Measurements from ENCODE around the gene C14orf119. TPM values are rescaled to one million over a fixed set of nuclear protein-coding genes. Genes with fewer than 3 reads are reported as not detected.

The C14orf119 gene
- polyA plus RNA-seq, 1 donor from 2014 or later: 68.7 TPM

DNA sequence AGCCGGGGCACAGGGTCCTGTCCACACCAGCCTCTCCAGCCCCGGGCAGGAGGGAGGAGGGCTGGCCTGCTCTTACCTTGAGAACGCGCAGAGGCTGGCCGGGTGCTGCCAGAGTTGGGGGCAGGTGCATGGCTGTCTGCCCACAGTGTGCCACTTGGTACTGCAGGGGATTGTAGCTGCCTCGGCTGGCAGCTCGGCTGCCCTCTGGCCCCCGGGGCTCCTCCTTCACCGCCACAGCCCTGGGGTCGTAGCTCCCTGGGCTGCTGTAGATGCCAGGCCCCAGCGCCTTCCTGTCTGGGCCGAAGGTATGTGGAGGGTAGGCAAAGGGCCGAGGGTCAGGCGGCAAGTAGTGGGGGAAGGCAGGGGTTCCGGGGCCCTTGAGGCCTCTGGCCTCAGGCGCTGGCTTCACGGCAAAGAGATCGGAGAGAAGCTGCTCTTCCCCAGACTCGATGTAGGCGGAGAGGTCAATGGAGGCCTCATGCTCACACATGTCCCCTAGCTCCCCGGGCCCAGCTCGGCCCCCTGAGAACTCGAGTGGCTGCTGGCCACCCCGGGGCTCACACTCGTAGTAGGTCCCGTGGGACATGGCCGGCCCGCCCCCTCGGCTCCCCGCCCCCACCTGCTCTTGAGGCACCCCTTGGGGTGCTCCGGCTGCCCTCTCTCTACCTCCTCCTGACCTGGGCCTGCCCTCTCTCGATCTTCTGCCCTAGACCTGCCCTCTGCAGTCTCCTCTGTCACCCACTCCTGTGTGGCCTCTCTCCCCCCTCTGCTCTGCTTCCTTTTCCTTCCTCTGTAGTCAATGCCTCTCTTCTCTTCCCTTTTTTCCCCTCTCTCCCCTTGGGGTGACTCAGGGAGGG, 23.4 kb downstream of the C14orf119 start, which contains the start of gene CEBPE:
Gene CEBPE (minus strand): TSS at position 750 of the 857 bp plus-strand sequence. CDS start 164 bp downstream, at position 586.
- H3K4me3 Mint-ChIP-seq: peak within 1 kb of the TSS; percentile 16 to 86 (median 62)
- H3K27ac Mint-ChIP-seq: peak within 1 kb of the TSS; percentile 80 to 94 (median 82)
- H3K4me1 Mint-ChIP-seq: peaks cover 23 to 39% (median 25%) of the 10 kb centered on the region in 3 donors

DNA sequence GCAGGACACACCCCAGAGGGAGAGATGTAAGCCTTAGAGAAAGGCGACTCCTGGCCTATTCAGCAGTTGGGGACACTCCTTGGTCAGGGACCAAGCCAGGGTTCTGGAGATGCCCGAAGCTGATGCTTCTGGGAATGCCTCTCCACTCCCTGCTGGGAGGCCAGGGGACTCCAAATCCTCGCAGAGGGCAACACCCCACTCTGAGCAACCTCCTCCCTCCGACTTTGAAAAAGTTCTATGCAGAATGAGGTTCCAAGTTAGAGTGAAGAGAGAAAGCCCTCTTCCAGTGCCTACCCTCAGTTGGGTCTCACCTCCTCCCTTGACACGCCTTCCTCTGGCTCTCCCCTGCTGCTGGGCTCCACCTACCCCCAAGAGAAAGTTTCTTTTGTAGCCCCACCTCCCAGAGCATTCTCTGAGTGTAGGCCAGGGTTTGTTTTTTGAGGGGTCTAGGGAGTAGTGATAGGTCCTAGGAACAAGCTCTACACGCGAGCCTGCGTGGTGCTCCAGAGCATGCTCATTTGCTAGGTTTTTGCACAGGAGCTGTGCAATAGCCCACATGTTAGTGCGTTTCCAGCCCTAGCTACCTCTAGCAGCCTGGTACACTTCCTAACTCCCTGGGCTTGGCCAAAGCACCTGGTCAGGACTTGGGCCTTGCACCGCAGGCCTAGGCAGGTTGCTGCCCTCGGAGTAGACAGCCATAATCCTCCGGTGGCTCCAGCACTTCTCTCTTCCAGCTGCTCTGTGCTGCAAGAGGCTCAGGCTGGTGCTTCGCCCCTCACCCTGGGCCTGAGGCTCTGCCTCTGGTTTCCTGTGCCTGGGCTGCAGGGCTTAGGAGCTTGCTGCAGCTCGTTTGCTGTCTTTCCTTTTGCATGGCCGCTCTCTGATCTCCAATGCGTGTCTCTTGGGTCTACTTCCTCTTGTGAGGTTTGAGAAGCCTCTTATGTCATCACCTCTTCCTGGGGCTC, 24.3 kb downstream of the C14orf119 start:
- Mint-ChIP-seq H3K4me1 (peaks cover 29 to 36% (median 29%) of the 10 kb centered on the region in 3 donors), H3K9me3 (no peaks in the 10 kb centered on the region), H3K36me3 (peaks cover 2% of the 10 kb centered on the region), H3K27ac (peak overlapping the region; percentile 80 to 94 (median 82)), H3K4me3 (peak overlapping the region; percentile 16 to 86 (median 62)), H3K27me3 (peaks cover 10% of the 10 kb centered on the region)

More for the DNA sequence above, 23.4 kb downstream of the C14orf119 start, which contains the start of gene CEBPE:
- Mint-ChIP-seq H3K27me3 (peaks cover 13% of the 10 kb centered on the region), H3K36me3 (peaks cover 2% of the 10 kb centered on the region), H3K9me3 (no peaks in the 10 kb centered on the region)

DNA sequence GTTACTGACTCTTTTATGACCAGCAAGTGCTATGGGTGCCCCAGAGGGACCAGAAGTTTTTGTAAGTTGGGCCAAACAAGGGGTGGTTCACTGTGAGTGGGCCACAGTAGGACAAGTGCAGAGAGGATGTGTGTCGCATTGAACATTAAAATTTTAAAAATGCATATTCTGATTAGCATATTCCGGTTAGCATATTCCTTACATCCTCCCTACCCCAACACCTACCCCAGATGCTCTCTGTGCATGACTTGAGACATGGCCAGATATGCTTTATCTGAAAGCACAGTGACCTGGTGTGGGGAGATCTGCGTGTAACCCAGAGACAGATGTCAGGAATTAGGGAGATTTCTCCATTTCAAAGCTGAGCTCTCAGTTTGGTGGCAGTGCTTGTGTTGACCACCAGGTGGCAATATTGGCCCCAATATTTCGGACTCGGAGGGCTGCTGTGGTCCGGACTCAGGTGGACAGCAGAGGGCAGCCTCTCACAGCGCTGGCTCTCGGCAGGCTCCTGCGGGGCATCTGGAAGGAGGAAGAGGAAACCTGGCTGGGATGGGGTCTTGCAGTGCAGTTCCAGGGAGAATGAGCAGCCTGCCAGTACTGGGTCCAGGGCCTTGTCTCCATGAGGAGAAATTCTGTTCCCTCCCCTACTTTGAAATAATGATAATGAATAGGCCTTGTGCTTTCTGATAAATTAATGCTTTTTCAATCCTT, 25.4 kb downstream of the C14orf119 start:
- H3K36me3 Mint-ChIP-seq: peaks cover 2% of the 10 kb centered on the region
- H3K9me3 Mint-ChIP-seq: no peaks in the 10 kb centered on the region
- peaks cover 29 to 34% (median 29%) of the 10 kb centered on the region in 3 donors for H3K4me1 Mint-ChIP-seq
- peaks cover 4% of the 10 kb centered on the region for H3K27me3 Mint-ChIP-seq
- H3K27ac Mint-ChIP-seq: peak overlapping the region; percentile 77 to 94 (median 82)
- peak overlapping the region; percentile 31 to 86 (median 79) for H3K4me3 Mint-ChIP-seq

DNA sequence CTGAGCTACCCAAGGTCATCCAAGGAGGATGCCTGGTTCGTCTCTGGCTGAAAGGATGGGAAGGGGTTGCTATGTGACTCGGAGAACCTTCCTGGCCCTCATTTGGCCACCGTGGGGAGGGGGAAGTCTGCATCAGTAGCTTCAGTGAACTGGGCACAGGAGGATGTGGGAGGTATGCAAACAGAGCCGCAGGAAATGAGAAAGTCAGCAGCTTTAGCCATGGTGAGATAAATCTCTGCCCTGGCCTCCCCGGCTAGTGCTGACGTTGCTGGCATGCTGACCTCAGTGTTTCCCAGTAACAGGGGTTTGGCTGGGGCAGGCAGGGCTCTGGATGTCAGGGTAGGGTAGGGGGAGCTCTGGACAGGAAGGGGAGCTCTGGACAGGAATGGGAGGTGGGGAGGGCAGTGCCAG, 26.1 kb downstream of the C14orf119 start:
- peak overlapping the region; percentile 31 to 86 (median 79) for H3K4me3 Mint-ChIP-seq
- peaks cover 4% of the 10 kb centered on the region for H3K27me3 Mint-ChIP-seq
- no peaks in the 10 kb centered on the region for H3K9me3 Mint-ChIP-seq
- peaks cover 29 to 34% (median 29%) of the 10 kb centered on the region in 3 donors for H3K4me1 Mint-ChIP-seq
- peaks cover 2% of the 10 kb centered on the region for H3K36me3 Mint-ChIP-seq
- peak overlapping the region; percentile 77 to 88 (median 82) for H3K27ac Mint-ChIP-seq

DNA sequence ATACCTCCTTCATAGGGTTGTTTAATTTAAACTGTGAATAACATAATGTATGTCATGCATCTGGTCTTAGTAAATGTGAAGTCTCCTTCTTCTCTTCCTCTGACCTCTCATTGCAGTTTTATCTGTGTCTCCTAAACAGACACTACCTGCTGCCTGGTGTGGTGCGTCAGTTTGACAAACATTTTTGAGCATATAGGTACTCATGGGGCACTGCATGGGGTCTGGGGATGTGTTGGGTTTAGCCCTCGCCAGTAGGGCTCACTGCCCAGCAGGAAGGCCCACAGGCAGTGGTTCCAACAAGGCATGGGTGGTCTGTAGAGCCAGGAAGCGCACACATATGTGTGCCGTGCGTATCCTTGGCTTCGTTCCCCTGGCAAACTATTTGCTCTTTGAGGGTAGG, 26.8 kb downstream of the C14orf119 start:
- Mint-ChIP-seq H3K4me3 (peak overlapping the region in 1 of 4 donors; percentile 72), H3K4me1 (peaks cover 29 to 34% (median 29%) of the 10 kb centered on the region in 3 donors), H3K27ac (peak overlapping the region in 2 of 3 donors; percentile 33 to 88)

DNA sequence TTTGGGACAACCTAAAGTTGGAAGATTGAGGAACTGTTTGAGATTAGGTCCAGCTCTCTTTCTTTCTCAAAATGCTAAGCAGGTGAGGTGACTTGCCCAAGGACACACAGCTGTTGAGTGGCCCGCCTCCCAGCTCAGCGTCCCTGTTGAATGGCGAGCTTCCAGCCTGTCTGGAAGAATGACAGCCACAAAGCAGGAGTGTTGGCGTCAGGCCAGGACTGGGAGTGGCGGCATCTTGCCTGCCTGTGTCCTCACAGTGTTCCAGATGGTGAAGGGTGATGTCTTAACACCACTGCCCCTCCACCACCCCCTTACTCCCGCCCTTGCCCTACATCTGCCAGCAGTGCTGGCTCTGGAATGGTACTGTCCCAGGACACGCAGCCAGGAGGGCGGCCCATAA, 28.1 kb downstream of the C14orf119 start:
- Mint-ChIP-seq H3K27me3 (no peaks in the 10 kb centered on the region), H3K27ac (no peak overlapping the region), H3K4me1 (peaks cover 29 to 37% (median 36%) of the 10 kb centered on the region in 3 donors), H3K4me3 (no peak overlapping the region), H3K9me3 (no peaks in the 10 kb centered on the region), H3K36me3 (peaks cover 2% of the 10 kb centered on the region)

More for the DNA sequence above, 26.8 kb downstream of the C14orf119 start:
- Mint-ChIP-seq H3K27me3 (no peaks in the 10 kb centered on the region), H3K36me3 (peaks cover 2% of the 10 kb centered on the region), H3K9me3 (no peaks in the 10 kb centered on the region)

DNA sequence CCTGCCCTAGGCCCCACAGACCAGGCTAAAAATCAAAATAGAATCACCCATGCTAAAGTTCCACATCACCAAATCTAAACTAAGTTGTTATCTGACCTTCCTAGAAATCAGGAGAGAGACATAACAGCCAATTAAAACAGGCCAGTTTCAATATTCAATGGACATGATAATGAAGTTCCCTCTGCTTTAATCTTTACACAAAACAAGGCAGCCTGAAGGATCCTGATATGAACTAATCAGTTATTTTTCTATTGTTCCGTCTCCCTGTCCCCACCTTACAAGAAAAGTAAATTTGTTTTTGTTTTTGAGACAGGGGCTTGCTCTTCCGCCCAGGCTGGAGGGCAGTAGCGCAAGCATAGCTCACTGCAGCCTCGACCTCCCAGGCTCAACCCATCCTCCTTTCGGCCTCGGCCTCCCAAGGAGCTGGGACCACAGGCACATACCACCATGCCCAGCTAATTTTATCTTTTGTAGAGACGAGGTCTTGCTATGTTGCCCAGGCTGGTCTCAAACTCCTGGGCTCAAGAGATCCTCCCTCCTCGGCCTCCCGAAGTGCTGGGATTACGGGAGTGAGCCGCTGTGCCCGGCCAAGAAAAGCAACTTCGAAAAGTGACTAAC, 29.1 kb downstream of the C14orf119 start:
- Mint-ChIP-seq H3K27me3 (no peaks in the 10 kb centered on the region), H3K9me3 (peaks cover 0 to 2% (median 0%) of the 10 kb centered on the region in 3 donors), H3K4me3 (no peak overlapping the region), H3K4me1 (peaks cover 32 to 33% (median 33%) of the 10 kb centered on the region in 3 donors), H3K27ac (peak overlapping the region in 1 of 3 donors; percentile 27), H3K36me3 (peaks cover 2% of the 10 kb centered on the region)

DNA sequence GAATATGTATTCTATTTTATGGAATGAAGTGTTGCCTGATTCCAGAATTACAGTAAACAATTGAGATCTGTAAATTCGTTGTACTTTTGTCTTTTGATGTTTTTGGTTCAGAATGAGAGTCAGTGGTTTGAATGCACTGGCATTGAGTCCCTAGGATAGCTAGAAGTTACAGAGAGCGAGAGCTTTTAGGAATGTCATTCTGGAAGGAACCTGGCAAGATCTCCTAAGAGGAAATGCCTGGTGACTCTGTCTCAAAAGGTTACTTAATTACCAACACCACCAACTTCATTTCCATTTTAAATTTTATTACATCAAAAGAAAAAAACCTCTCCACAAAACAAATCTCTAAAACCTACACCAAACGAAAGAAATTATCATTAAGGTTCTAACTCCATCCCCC, 29.7 kb downstream of the C14orf119 start:
- Mint-ChIP-seq H3K27me3 (no peaks in the 10 kb centered on the region), H3K4me3 (no peak overlapping the region), H3K36me3 (no peaks in the 10 kb centered on the region), H3K4me1 (peaks cover 28 to 34% (median 31%) of the 10 kb centered on the region in 3 donors), H3K9me3 (peaks cover 0 to 2% (median 0%) of the 10 kb centered on the region in 3 donors), H3K27ac (no peak overlapping the region)

DNA sequence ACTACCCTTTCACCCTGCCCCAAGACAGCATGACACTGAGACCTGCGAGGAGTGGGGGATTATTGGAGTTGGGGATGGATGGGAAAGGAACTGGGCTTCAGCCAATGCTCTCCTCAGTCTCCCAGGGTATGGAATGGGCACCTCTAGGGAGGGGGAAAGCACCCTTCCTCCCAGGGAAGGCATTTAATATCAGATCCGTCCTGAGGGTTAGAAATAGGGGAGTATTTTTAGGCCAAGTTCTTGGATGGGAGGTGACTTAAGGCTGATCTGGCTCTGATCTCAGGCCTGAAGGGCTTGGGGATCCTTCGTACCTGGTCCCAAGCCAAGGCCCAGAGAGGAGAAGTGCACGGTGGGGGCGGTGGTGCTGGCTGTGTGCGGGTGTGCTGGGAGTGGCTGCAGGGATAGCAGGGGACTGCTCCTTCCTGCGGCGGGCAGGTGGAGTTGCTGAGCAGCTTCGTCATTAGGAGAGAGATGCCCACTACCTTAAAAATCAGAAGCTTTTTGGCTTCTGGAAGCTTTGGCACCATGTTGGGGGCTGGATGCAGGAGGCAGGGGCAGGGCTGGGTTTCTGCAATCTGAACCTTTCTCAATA, 30.7 kb downstream of the C14orf119 start:
- Mint-ChIP-seq H3K36me3 (no peaks in the 10 kb centered on the region), H3K27ac (no peak overlapping the region)

DNA sequence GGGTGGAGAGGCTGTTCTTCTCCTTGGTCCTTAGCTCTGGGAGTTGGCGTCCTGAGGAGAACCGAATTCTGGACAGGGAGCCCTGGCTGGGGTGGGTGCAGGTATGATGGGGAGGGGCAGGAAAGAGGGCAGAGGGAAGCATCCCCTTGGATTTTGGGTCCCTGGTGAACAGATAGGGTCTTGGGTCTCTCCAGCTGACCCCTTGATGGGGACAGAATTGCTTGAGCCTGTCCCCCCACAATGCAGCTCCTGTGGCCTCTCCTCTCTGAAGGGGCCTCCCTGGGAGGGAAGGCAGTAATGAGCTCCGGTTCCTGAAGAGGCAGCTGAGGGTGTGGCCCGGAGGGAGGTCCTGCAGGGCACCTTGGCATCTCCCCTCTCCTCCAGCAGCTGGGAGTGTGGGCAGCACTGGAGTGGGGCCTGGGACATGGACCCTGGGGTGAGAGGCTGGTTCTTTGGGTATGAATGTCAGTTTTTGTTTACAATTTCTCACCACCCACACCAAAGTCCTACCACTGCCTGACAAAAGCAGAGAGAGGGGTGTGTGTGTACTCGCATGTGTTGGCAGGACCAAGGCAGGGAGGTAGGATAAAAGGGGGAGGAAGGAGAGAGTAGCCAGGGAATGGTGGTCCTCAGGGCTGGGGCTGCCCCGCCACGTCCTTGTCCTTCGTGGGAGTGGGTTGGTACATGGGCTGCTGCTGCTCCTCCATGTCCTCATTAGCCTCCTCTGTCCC, 31.4 kb downstream of the C14orf119 start:
- H3K9me3 Mint-ChIP-seq: peaks cover 0 to 2% (median 0%) of the 10 kb centered on the region in 3 donors

More for the DNA sequence above, 30.7 kb downstream of the C14orf119 start:
- Mint-ChIP-seq H3K27me3 (no peaks in the 10 kb centered on the region), H3K4me1 (peaks cover 21 to 34% (median 21%) of the 10 kb centered on the region in 3 donors), H3K4me3 (no peak overlapping the region), H3K9me3 (peaks cover 0 to 2% (median 0%) of the 10 kb centered on the region in 3 donors)

DNA sequence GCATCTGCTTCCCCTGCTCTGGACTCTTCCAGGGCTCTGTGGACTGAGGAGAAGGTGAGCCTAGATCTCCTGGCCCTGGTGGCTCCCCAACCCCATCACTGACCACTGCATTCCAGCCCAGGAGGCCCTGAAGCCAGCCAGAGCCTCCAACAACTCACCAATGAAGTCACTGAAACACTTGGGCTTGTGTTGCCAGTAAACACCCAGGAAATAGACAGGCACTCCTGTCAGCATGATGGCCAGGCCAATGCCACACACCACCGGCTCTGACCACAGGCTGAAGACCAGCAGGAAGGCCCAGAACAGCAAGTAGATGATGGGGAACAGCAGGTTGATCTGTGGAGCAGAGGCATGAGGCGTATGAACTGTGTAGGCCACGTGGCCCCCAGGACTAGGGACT, 32.6 kb downstream of the C14orf119 start:
- Mint-ChIP-seq H3K4me1 (peaks cover 10 to 28% (median 11%) of the 10 kb centered on the region in 3 donors), H3K4me3 (no peak overlapping the region)

More for the DNA sequence above, 31.4 kb downstream of the C14orf119 start:
- H3K4me1 Mint-ChIP-seq: peaks cover 14 to 32% (median 16%) of the 10 kb centered on the region in 3 donors
- H3K27ac Mint-ChIP-seq: no peak overlapping the region
- H3K27me3 Mint-ChIP-seq: no peaks in the 10 kb centered on the region
- no peaks in the 10 kb centered on the region for H3K36me3 Mint-ChIP-seq
- H3K4me3 Mint-ChIP-seq: no peak overlapping the region

DNA sequence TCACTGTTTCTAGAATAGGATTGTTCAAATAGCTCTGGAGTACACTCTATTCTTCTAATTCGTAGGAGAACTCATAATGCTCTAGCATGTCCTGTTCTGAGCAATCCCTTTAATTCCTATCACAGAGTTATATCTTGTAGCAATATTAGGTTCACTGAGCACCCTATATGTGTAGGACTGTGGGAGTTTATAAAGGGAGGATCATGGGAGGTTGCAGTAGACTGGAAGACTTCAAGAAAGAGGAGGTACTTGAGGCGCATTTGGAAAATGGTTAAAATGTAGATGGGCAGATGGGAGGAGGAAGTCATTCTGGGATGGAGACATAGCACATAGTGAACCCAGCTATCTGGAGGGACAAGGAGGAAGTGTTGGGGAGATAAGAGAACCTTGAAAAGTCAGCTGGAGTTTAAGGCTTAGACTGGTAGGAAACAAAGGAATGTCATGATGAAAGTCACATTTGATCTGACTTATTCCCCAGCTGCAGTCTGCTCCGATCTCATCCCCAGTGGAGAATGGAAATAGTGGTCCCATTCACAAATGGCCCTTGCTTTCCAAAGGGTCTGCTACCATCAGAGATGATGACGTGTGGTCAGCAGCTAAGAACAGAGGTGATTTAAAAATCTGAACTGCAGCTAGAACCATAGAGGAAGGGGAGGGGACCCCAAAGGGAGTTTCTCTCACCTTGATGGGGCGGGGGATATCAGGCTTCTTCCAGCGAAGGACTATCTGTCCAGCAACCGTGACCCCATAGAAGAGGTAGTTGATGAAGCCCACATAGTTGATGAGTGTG, 33.9 kb downstream of the C14orf119 start:
- no peak overlapping the region for H3K4me3 Mint-ChIP-seq
- H3K36me3 Mint-ChIP-seq: no peaks in the 10 kb centered on the region
- no peaks in the 10 kb centered on the region for H3K27me3 Mint-ChIP-seq
- H3K9me3 Mint-ChIP-seq: peaks cover 0 to 2% (median 0%) of the 10 kb centered on the region in 3 donors
- peaks cover 7 to 25% (median 10%) of the 10 kb centered on the region in 3 donors for H3K4me1 Mint-ChIP-seq
- peak overlapping the region in 2 of 3 donors; percentile 4 to 81 for H3K27ac Mint-ChIP-seq

More for the DNA sequence above, 32.6 kb downstream of the C14orf119 start:
- Mint-ChIP-seq H3K36me3 (no peaks in the 10 kb centered on the region), H3K9me3 (peaks cover 0 to 2% (median 0%) of the 10 kb centered on the region in 3 donors), H3K27me3 (no peaks in the 10 kb centered on the region), H3K27ac (no peak overlapping the region)

All from IgD-negative memory B cell (primary cell).